ENCODE results near the gene PTK7. TPM values are rescaled to one million over a fixed set of nuclear protein-coding genes. Genes with fewer than 3 reads are reported as not detected.
"Not testable (repeated sequence)": the region's sequence is repeated elsewhere in the genome, so short reads cannot be mapped to it uniquely, and the experiment has no call there.

PTK7 gene
- polyA plus RNA-seq, 1 donor: 53.2 TPM

GRCh38 chr6:43054206-43054943 is 21.7 kb upstream of the PTK7 start:
- DNase-seq (ENCODE audit: low read depth): no peak

GRCh38 chr6:43055966-43056365 is 20.1 kb upstream of the PTK7 start:
- no peak for DNase-seq (ENCODE audit: low read depth)

- no peak for DNase-seq (ENCODE audit: low read depth)
Observed at GRCh38 chr6:43058531-43058930, 17.6 kb upstream of the PTK7 start.

GRCh38 chr6:43059168-43060033 is 16.7 kb upstream of the PTK7 start, which contains the start of the genes KLC4 and MRPL2:
Gene KLC4 (plus strand): TSS chr6:43059631. CDS start chr6:43061336, 1,705 bp downstream.
Gene MRPL2 (minus strand): TSS chr6:43059434. CDS start chr6:43059381, 53 bp downstream.
- peak; percentile 97 for DNase-seq (ENCODE audit: low read depth)

- DNase-seq (ENCODE audit: low read depth): no peak
Observed at GRCh38 chr6:43060034-43060754, 15.9 kb upstream of the PTK7 start.

GRCh38 chr6:43060755-43061633 is 15.1 kb upstream of the PTK7 start:
- no peak for DNase-seq (ENCODE audit: low read depth)

GRCh38 chr6:43061861-43062260 is 14.3 kb upstream of the PTK7 start:
- no peak for DNase-seq (ENCODE audit: low read depth)

- no peak for DNase-seq (ENCODE audit: low read depth)
Observed at GRCh38 chr6:43062818-43063217, 13.3 kb upstream of the PTK7 start.

GRCh38 chr6:43070028-43070632 is 6.0 kb upstream of the PTK7 start:
- no peak for DNase-seq (ENCODE audit: low read depth)

- no peak for DNase-seq (ENCODE audit: low read depth)
Observed at GRCh38 chr6:43074847-43075669, 1.1 kb upstream of the PTK7 start.

GRCh38 chr6:43076464-43077332 is 584 bp downstream of the PTK7 start:
- no peak for DNase-seq (ENCODE audit: low read depth)

- DNase-seq (ENCODE audit: low read depth): no peak
Observed at GRCh38 chr6:43077333-43077809, 1.3 kb downstream of the PTK7 start.

- no peak for DNase-seq (ENCODE audit: low read depth)
Observed at GRCh38 chr6:43077981-43078511, 1.9 kb downstream of the PTK7 start.

- DNase-seq (ENCODE audit: low read depth): no peak
Observed at GRCh38 chr6:43078691-43079090, 2.6 kb downstream of the PTK7 start.

- DNase-seq (ENCODE audit: low read depth): no peak
Observed at GRCh38 chr6:43081043-43081442, 4.9 kb downstream of the PTK7 start.

GRCh38 chr6:43081922-43082321 is 5.8 kb downstream of the PTK7 start:
- DNase-seq (ENCODE audit: low read depth): not testable (repeated sequence)

- peak; percentile 52 for DNase-seq (ENCODE audit: low read depth)
Observed at GRCh38 chr6:43082806-43083655, 6.9 kb downstream of the PTK7 start.

Data from forelimb muscle (tissue), 1 donor.